ENCODE results near the gene LAMC1. TPM values are rescaled to one million over a fixed set of nuclear protein-coding genes. Genes with fewer than 3 reads are reported as not detected.
"Not testable (repeated sequence)": the region's sequence is repeated elsewhere in the genome, so short reads cannot be mapped to it uniquely, and the experiment has no call there.

Gene LAMC1
- polyA plus RNA-seq, 4 donors: 2.5 to 84.5 (median 22.2) TPM

- peak overlapping the region in 1 of 3 donors; percentile 50 for H3K27ac ChIP-seq (ENCODE audit: low read depth in 1 of 3, low read length in 2 of 3)
- WGBS, 3 donors: 39 to 63% (median 61%) methylated on average over 3 of the region's 3 CpGs
- no peak for FAIRE-seq
Observed at GRCh38 chr1:183070923-183071618, 47.9 kb downstream of the LAMC1 start.

GRCh38 chr1:183072595-183072994, 49.4 kb downstream of the LAMC1 start:
- DNase-seq; H3K4me1 ChIP-seq (ENCODE audit: control insufficient read depth in 3 of 3, insufficient read depth in 2 of 3, low read depth in 1 of 3, low read length in 2 of 3); H3K9me3 ChIP-seq (ENCODE audit: control insufficient read depth in 2 of 2, insufficient read depth in 1 of 2, low read depth in 1 of 2, low read length in 1 of 2); H3K4me3 ChIP-seq (ENCODE audit: low read depth in 1 of 3, low read length in 3 of 3); H3K27me3 ChIP-seq (ENCODE audit: control insufficient read depth in 3 of 3, insufficient read depth in 3 of 3, low read length in 3 of 3); H3K36me3 ChIP-seq (ENCODE audit: control insufficient read depth in 3 of 3, insufficient read depth in 2 of 3, low read depth in 1 of 3, low read length in 3 of 3); FAIRE-seq: not testable (repeated sequence)
- 67 to 93% (median 77%) methylated on average over 7 of the region's 7 CpGs for WGBS, 3 donors
- H3K27ac ChIP-seq (ENCODE audit: low read depth in 1 of 3, low read length in 2 of 3): peak overlapping the region in 1 of 3 donors; percentile 27

More at GRCh38 chr1:183070923-183071618, 47.9 kb downstream of the LAMC1 start:
- peaks cover 0 to 2% (median 0%) of the 10 kb centered on the region in 3 donors for H3K4me1 ChIP-seq (ENCODE audit: control insufficient read depth in 3 of 3, insufficient read depth in 2 of 3, low read depth in 1 of 3, low read length in 2 of 3)
- H3K27me3 ChIP-seq (ENCODE audit: control insufficient read depth in 3 of 3, insufficient read depth in 3 of 3, low read length in 3 of 3): no peaks in the 10 kb centered on the region
- no peak overlapping the region for H3K4me3 ChIP-seq (ENCODE audit: low read depth in 1 of 3, low read length in 3 of 3)
- H3K9me3 ChIP-seq (ENCODE audit: control insufficient read depth in 2 of 2, insufficient read depth in 1 of 2, low read depth in 1 of 2, low read length in 1 of 2): no peaks in the 10 kb centered on the region
- no peak for DNase-seq
- H3K36me3 ChIP-seq (ENCODE audit: control insufficient read depth in 3 of 3, insufficient read depth in 2 of 3, low read depth in 1 of 3, low read length in 3 of 3): peaks cover 0 to 2% (median 0%) of the 10 kb centered on the region in 3 donors

GRCh38 chr1:183073320-183073719, 50.1 kb downstream of the LAMC1 start:
- peaks cover 0 to 2% (median 0%) of the 10 kb centered on the region in 3 donors for H3K4me1 ChIP-seq (ENCODE audit: control insufficient read depth in 3 of 3, insufficient read depth in 2 of 3, low read depth in 1 of 3, low read length in 2 of 3)
- DNase-seq (no peak), FAIRE-seq (no peak)
- no peak overlapping the region for H3K27ac ChIP-seq (ENCODE audit: low read depth in 1 of 3, low read length in 2 of 3)
- no peaks in the 10 kb centered on the region for H3K9me3 ChIP-seq (ENCODE audit: control insufficient read depth in 2 of 2, insufficient read depth in 1 of 2, low read depth in 1 of 2, low read length in 1 of 2)
- H3K36me3 ChIP-seq (ENCODE audit: control insufficient read depth in 3 of 3, insufficient read depth in 2 of 3, low read depth in 1 of 3, low read length in 3 of 3): peaks cover 0 to 2% (median 0%) of the 10 kb centered on the region in 3 donors
- H3K27me3 ChIP-seq (ENCODE audit: control insufficient read depth in 3 of 3, insufficient read depth in 3 of 3, low read length in 3 of 3): no peaks in the 10 kb centered on the region
- no peak overlapping the region for H3K4me3 ChIP-seq (ENCODE audit: low read depth in 1 of 3, low read length in 3 of 3)

- Histone ChIP-seq H3K4me3 (ENCODE audit: low read depth in 1 of 3, low read length in 3 of 3) (no peak overlapping the region), H3K27me3 (ENCODE audit: control insufficient read depth in 3 of 3, insufficient read depth in 3 of 3, low read length in 3 of 3) (no peaks in the 10 kb centered on the region), H3K9me3 (ENCODE audit: control insufficient read depth in 2 of 2, insufficient read depth in 1 of 2, low read depth in 1 of 2, low read length in 1 of 2) (no peaks in the 10 kb centered on the region), H3K36me3 (ENCODE audit: control insufficient read depth in 3 of 3, insufficient read depth in 2 of 3, low read depth in 1 of 3, low read length in 3 of 3) (peaks cover 0 to 2% (median 0%) of the 10 kb centered on the region in 3 donors), H3K27ac (ENCODE audit: low read depth in 1 of 3, low read length in 2 of 3) (no peak overlapping the region), H3K4me1 (ENCODE audit: control insufficient read depth in 3 of 3, insufficient read depth in 2 of 3, low read depth in 1 of 3, low read length in 2 of 3) (peaks cover 0 to 2% (median 0%) of the 10 kb centered on the region in 3 donors)
- 32 to 51% (median 38%) methylated on average over 2 of the region's 2 CpGs for WGBS, 3 donors
- DNase-seq (no peak), FAIRE-seq (no peak)
Observed at GRCh38 chr1:183074215-183074614, 51.0 kb downstream of the LAMC1 start.

GRCh38 chr1:183075861-183076260, 52.6 kb downstream of the LAMC1 start:
- DNase-seq: no peak
- Histone ChIP-seq H3K27ac (ENCODE audit: low read depth in 1 of 3, low read length in 2 of 3) (no peak overlapping the region), H3K9me3 (ENCODE audit: control insufficient read depth in 2 of 2, insufficient read depth in 1 of 2, low read depth in 1 of 2, low read length in 1 of 2) (no peaks in the 10 kb centered on the region), H3K4me3 (ENCODE audit: low read depth in 1 of 3, low read length in 3 of 3) (no peak overlapping the region), H3K4me1 (ENCODE audit: control insufficient read depth in 3 of 3, insufficient read depth in 2 of 3, low read depth in 1 of 3, low read length in 2 of 3) (peaks cover 0 to 2% (median 0%) of the 10 kb centered on the region in 3 donors), H3K27me3 (ENCODE audit: control insufficient read depth in 3 of 3, insufficient read depth in 3 of 3, low read length in 3 of 3) (no peaks in the 10 kb centered on the region), H3K36me3 (ENCODE audit: control insufficient read depth in 3 of 3, insufficient read depth in 2 of 3, low read depth in 1 of 3, low read length in 3 of 3) (peaks cover 0 to 2% (median 0%) of the 10 kb centered on the region in 3 donors)
- no peak for FAIRE-seq
- WGBS, 3 donors: 73 to 94% (median 93%) methylated on average over 1 of the region's 1 CpG

- Histone ChIP-seq H3K4me1 (ENCODE audit: control insufficient read depth in 3 of 3, insufficient read depth in 2 of 3, low read depth in 1 of 3, low read length in 2 of 3) (peaks cover 0 to under 1% (median 0%) of the 10 kb centered on the region in 3 donors), H3K27me3 (ENCODE audit: control insufficient read depth in 3 of 3, insufficient read depth in 3 of 3, low read length in 3 of 3) (no peaks in the 10 kb centered on the region), H3K27ac (ENCODE audit: low read depth in 1 of 3, low read length in 2 of 3) (no peak overlapping the region), H3K9me3 (ENCODE audit: control insufficient read depth in 2 of 2, insufficient read depth in 1 of 2, low read depth in 1 of 2, low read length in 1 of 2) (no peaks in the 10 kb centered on the region), H3K4me3 (ENCODE audit: low read depth in 1 of 3, low read length in 3 of 3) (no peak overlapping the region), H3K36me3 (ENCODE audit: control insufficient read depth in 3 of 3, insufficient read depth in 2 of 3, low read depth in 1 of 3, low read length in 3 of 3) (peaks cover 0 to 2% (median 0%) of the 10 kb centered on the region in 3 donors)
- WGBS, 3 donors: 18 to 52% (median 40%) methylated on average over 1 of the region's 1 CpG
- no peak for FAIRE-seq
- DNase-seq: no peak
Observed at GRCh38 chr1:183077097-183077496, 53.9 kb downstream of the LAMC1 start.

- no peaks in the 10 kb centered on the region for H3K4me1 ChIP-seq (ENCODE audit: control insufficient read depth in 3 of 3, insufficient read depth in 2 of 3, low read depth in 1 of 3, low read length in 2 of 3)
- 36 to 58% (median 56%) methylated on average over 8 of the region's 8 CpGs for WGBS, 3 donors
- no peak for FAIRE-seq
Observed at GRCh38 chr1:183079712-183080388, 56.6 kb downstream of the LAMC1 start.

GRCh38 chr1:183080406-183080805, 57.2 kb downstream of the LAMC1 start:
- no peaks in the 10 kb centered on the region for H3K36me3 ChIP-seq (ENCODE audit: control insufficient read depth in 3 of 3, insufficient read depth in 2 of 3, low read depth in 1 of 3, low read length in 3 of 3)
- DNase-seq (peak; percentile 37 to 69), FAIRE-seq (no peak)
- 38 to 59% (median 44%) methylated on average over 2 of the region's 2 CpGs for WGBS, 3 donors
- H3K4me1 ChIP-seq (ENCODE audit: control insufficient read depth in 3 of 3, insufficient read depth in 2 of 3, low read depth in 1 of 3, low read length in 2 of 3): no peaks in the 10 kb centered on the region
- no peak overlapping the region for H3K27ac ChIP-seq (ENCODE audit: low read depth in 1 of 3, low read length in 2 of 3)
- no peak overlapping the region for H3K4me3 ChIP-seq (ENCODE audit: low read depth in 1 of 3, low read length in 3 of 3)
- no peaks in the 10 kb centered on the region for H3K27me3 ChIP-seq (ENCODE audit: control insufficient read depth in 3 of 3, insufficient read depth in 3 of 3, low read length in 3 of 3)
- no peaks in the 10 kb centered on the region for H3K9me3 ChIP-seq (ENCODE audit: control insufficient read depth in 2 of 2, insufficient read depth in 1 of 2, low read depth in 1 of 2, low read length in 1 of 2)

More at GRCh38 chr1:183079712-183080388, 56.6 kb downstream of the LAMC1 start:
- Histone ChIP-seq H3K27me3 (ENCODE audit: control insufficient read depth in 3 of 3, insufficient read depth in 3 of 3, low read length in 3 of 3) (no peaks in the 10 kb centered on the region), H3K36me3 (ENCODE audit: control insufficient read depth in 3 of 3, insufficient read depth in 2 of 3, low read depth in 1 of 3, low read length in 3 of 3) (no peaks in the 10 kb centered on the region), H3K27ac (ENCODE audit: low read depth in 1 of 3, low read length in 2 of 3) (no peak overlapping the region), H3K4me3 (ENCODE audit: low read depth in 1 of 3, low read length in 3 of 3) (no peak overlapping the region), H3K9me3 (ENCODE audit: control insufficient read depth in 2 of 2, insufficient read depth in 1 of 2, low read depth in 1 of 2, low read length in 1 of 2) (no peaks in the 10 kb centered on the region)
- no peak for DNase-seq
